Vagina (tissue), 2 donors: ENCODE results near the gene HIVEP2. TPM values are rescaled to one million over a fixed set of nuclear protein-coding genes. Genes with fewer than 3 reads are reported as not detected.

Source experiments
- DNase-seq, 2 donors: peaks; one replicate each; pipeline ENCODE4 v3.0.0-alpha.2; 2017; ENCODE audit errors: extremely low spot score in 2 of 2
- H3K27ac ChIP-seq: fragments of 200-600 bp; sonication (generic); one replicate; pipeline ENCODE4 v1.5.1; 2019
- H3K27me3 ChIP-seq: fragments of 200-600 bp; sonication (generic); one replicate; pipeline ENCODE4 v1.5.1; 2019
- H3K36me3 ChIP-seq, 2 donors: fragments of 200-600 bp; sonication (generic); one replicate each; pipeline ENCODE4 v1.5.1; 2017 to 2019
- H3K4me1 ChIP-seq: fragments of 200-600 bp; sonication (generic); one replicate; pipeline ENCODE4 v1.5.1; 2019
- H3K4me3 ChIP-seq, 2 donors: fragments of 200-600 bp; sonication (generic); 1 replicate in 1 of 2; 2 replicates in 1 of 2; pipeline ENCODE4 v1.5.1; 2016 to 2019
- H3K9me3 ChIP-seq: fragments of 200-600 bp; sonication (generic); one replicate; pipeline ENCODE4 v1.5.1; 2019
- CTCF ChIP-seq, 3 experiments: fragments of 450-650 bp in 2 of 3; fragments of 200-600 bp in 1 of 3; sonication (generic) in 1 of 3; IDR thresholded peaks; one replicate each; pipeline ENCODE4 v1.5.1; 2017 to 2019; ENCODE audit warnings: antibody characterized with exemption in 3 of 3, mild to moderate bottlenecking in 2 of 3, moderate library complexity in 2 of 3
- POLR2A ChIP-seq, 2 donors: fragments of 450-650 bp; IDR thresholded peaks; one replicate each; pipeline ENCODE4 v1.6.1; 2017; ENCODE audit warnings: antibody characterized with exemption in 2 of 2, mild to moderate bottlenecking in 2 of 2, moderate library complexity in 2 of 2
- POLR2AphosphoS5 ChIP-seq, 2 donors: sonication (generic); formaldehyde crosslinking; IDR thresholded peaks; one replicate each; pipeline ENCODE4 v1.9.0; 2017; ENCODE audit warnings: antibody characterized with exemption in 2 of 2, mild to moderate bottlenecking in 2 of 2, low read depth in 1 of 2; ENCODE audit not compliant: insufficient read depth in 1 of 2
- intact Hi-C: fragments of 100-400 bp; cut with DNase I; formaldehyde crosslinking; loops from one replicate; pipeline ENCODE4 v1.15.1; 2023
- total RNA-seq: library from RNA; depleted of rRNA; stranded (reverse); fragments of >200 nt; gene quantifications from one replicate; pipeline ENCODE4 v1.2.3, GENCODE V29; 2016

Gene HIVEP2
- total RNA-seq, 1 donor from 2014 or later: 24.6 TPM

GRCh38 chr6:142816031-142816430 lies 128.9 kb downstream of the HIVEP2 start:
- TF ChIP-seq CTCF (IDR thresholded peaks at IDR 0.05): no peak
- TF ChIP-seq POLR2AphosphoS5 (IDR thresholded peaks at IDR 0.05; ENCODE audit: insufficient read depth in 1 of 2, low read depth in 1 of 2): no peak
- TF ChIP-seq POLR2A (IDR thresholded peaks at IDR 0.05): no peak
- Histone ChIP-seq H3K4me1 (peaks cover 6% of the 10 kb centered on the region), H3K36me3 (no peaks in the 10 kb centered on the region), H3K27me3 (no peaks in the 10 kb centered on the region), H3K9me3 (no peaks in the 10 kb centered on the region), H3K27ac (no peak overlapping the region), H3K4me3 (no peak overlapping the region)
- DNase-seq: no peak
- intact Hi-C loops: no loop called here

- no peak for TF ChIP-seq POLR2AphosphoS5 (IDR thresholded peaks at IDR 0.05; ENCODE audit: insufficient read depth in 1 of 2, low read depth in 1 of 2)
- no peak for TF ChIP-seq CTCF (IDR thresholded peaks at IDR 0.05)
- TF ChIP-seq POLR2A (IDR thresholded peaks at IDR 0.05): no peak
- H3K4me3 ChIP-seq: no peak overlapping the region
- H3K27ac ChIP-seq: no peak overlapping the region
- H3K4me1 ChIP-seq: no peaks in the 10 kb centered on the region
- intact Hi-C loops: no loop called here
- H3K9me3 ChIP-seq: no peaks in the 10 kb centered on the region
- no peaks in the 10 kb centered on the region for H3K27me3 ChIP-seq
- no peak for DNase-seq
- no peaks in the 10 kb centered on the region for H3K36me3 ChIP-seq
Observed at GRCh38 chr6:142811923-142812322, 133.1 kb downstream of the HIVEP2 start.

- no peaks in the 10 kb centered on the region for H3K27me3 ChIP-seq
- TF ChIP-seq POLR2AphosphoS5 (IDR thresholded peaks at IDR 0.05; ENCODE audit: insufficient read depth in 1 of 2, low read depth in 1 of 2): no peak
- H3K27ac ChIP-seq: no peak overlapping the region
- no peaks in the 10 kb centered on the region for H3K9me3 ChIP-seq
- DNase-seq: no peak
- no peaks in the 10 kb centered on the region for H3K36me3 ChIP-seq
- intact Hi-C loops: no loop called here
- no peaks in the 10 kb centered on the region for H3K4me1 ChIP-seq
- no peak overlapping the region for H3K4me3 ChIP-seq
Observed at GRCh38 chr6:142810952-142811514, 133.9 kb downstream of the HIVEP2 start.

- no peaks in the 10 kb centered on the region for H3K4me1 ChIP-seq
- no peak for TF ChIP-seq POLR2AphosphoS5 (IDR thresholded peaks at IDR 0.05; ENCODE audit: insufficient read depth in 1 of 2, low read depth in 1 of 2)
- TF ChIP-seq POLR2A (IDR thresholded peaks at IDR 0.05): no peak
- TF ChIP-seq CTCF (IDR thresholded peaks at IDR 0.05): no peak
- no peak for DNase-seq
- H3K27ac ChIP-seq: no peak overlapping the region
- H3K27me3 ChIP-seq: no peaks in the 10 kb centered on the region
- H3K9me3 ChIP-seq: no peaks in the 10 kb centered on the region
- no peaks in the 10 kb centered on the region for H3K36me3 ChIP-seq
- intact Hi-C loops: no loop called here
- no peak overlapping the region for H3K4me3 ChIP-seq
Observed at GRCh38 chr6:142809947-142810346, 135.0 kb downstream of the HIVEP2 start.

- Histone ChIP-seq H3K4me3 (no peak overlapping the region), H3K27ac (no peak overlapping the region), H3K36me3 (no peaks in the 10 kb centered on the region), H3K27me3 (no peaks in the 10 kb centered on the region), H3K9me3 (no peaks in the 10 kb centered on the region), H3K4me1 (no peaks in the 10 kb centered on the region)
- TF ChIP-seq CTCF (IDR thresholded peaks at IDR 0.05) (no peak), POLR2A (IDR thresholded peaks at IDR 0.05) (no peak), POLR2AphosphoS5 (IDR thresholded peaks at IDR 0.05; ENCODE audit: insufficient read depth in 1 of 2, low read depth in 1 of 2) (no peak)
- DNase-seq: no peak
- intact Hi-C loops: no loop called here
Observed at GRCh38 chr6:142808405-142809061, 136.4 kb downstream of the HIVEP2 start.
